GM18507 (cell line): ENCODE measurements around the gene IQCE.
"Not testable (repeated sequence)": the region's sequence is repeated elsewhere in the genome, so short reads cannot be mapped to it uniquely, and the experiment has no call there.

Source experiments
- DNase-seq: peaks from one replicate; pipeline ENCODE4 v3.0.0; 2011; ENCODE audit warnings: low read depth; ENCODE audit not compliant: insufficient read length; ENCODE audit errors: extremely low spot score
- FAIRE-seq: peaks from 2 replicates; lab custom pipeline; 2011; peaks lifted over from hg19 to GRCh38; lab: Jason Lieb, UNC

The IQCE gene

DNA sequence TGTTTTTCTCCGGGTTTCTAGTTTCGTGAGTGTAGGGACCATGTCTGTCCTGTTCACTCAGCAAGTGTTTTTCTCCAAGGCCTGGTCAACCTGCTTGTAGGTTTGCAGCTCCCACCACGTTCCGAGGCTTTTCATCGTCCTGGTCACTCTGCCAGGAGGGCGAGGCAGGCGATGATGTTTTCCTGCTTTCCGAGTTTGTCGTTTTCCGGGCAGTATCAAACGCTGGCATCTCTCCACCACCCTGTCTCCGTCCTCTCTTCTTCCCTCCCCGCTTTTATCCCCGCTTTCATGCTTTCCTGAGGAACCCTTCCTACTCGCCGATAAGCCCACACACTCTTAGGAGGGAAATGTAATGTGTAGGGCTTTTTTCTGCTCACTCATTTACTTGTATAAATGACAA, 11.2 kb downstream of the IQCE start:
- DNase-seq (no peak), FAIRE-seq (no peak)

DNA sequence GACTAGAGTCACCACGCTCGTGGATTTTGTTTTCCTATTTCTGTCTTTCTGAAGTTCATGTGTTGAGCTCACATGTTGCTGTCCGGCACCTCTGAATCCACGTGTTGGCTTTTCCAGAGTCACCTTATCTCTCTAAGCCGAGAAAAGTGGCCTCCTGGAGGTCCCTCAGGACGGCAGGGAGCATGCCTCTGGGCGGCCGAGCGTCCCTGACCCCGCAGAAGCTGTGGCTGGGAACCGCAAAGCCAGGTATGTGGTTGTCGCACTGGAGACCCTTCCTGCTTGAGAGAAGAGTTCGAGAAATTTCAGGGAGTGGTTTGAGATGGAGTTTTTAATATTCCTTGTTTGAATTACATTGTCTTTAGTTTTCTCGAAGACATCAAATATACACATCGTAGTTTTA, 12.6 kb downstream of the IQCE start:
- FAIRE-seq (no peak), DNase-seq (no peak)

DNA sequence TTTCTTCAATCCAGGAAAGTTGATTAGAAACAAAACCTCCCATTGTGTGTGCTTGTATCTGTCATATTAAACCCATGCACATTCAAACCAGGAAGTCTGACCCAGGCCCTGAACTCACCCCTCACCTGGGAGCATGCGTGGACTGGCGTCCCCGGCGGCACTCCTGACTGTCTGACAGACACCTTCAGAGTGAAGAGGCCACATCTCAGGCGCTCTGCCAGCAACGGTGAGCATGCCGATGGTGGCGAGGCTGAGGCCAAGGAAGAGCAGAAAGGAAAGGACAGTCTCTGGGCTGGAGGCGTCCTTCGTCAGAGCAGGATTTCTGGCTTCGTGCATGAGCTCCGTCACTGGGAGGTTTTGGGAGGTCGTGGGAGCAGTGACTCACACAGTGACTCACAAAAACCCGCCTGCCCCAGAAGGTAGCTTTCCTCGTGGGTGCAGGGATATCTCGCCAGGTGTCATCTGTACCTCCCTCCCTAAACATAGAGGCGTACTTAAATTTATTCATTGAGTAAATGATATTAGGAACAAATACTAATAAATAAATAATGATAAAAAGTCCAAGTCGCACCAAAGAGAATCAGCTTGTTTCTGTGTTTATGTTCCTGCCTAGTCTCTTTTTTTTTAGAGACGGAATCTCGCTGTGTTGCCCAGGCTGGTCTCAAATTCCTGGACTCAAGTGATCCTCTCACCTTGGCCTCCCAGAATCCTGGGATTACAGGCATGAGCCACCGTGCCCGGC, 13.5 kb downstream of the IQCE start:
- FAIRE-seq (no peak), DNase-seq (no peak)

DNA sequence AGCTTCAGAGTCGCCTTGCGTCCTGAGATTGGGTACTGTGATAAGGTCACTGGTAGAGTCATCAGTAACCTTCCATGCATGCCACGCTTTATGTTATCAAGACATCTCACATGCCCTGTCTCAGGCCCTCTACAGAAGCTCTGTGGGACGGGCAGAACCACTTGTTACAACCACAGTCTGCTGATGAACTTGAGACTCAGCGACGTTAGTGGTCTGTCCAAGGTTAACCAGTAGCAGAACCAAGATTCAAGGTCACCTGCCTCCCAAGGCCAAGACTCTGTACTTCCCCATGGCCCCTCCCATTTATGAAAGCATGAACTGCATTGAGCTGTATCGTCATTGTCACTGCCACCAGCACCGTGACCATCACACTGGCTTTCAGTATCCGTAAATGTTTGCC, 15.0 kb downstream of the IQCE start:
- no peak for FAIRE-seq
- no peak for DNase-seq

DNA sequence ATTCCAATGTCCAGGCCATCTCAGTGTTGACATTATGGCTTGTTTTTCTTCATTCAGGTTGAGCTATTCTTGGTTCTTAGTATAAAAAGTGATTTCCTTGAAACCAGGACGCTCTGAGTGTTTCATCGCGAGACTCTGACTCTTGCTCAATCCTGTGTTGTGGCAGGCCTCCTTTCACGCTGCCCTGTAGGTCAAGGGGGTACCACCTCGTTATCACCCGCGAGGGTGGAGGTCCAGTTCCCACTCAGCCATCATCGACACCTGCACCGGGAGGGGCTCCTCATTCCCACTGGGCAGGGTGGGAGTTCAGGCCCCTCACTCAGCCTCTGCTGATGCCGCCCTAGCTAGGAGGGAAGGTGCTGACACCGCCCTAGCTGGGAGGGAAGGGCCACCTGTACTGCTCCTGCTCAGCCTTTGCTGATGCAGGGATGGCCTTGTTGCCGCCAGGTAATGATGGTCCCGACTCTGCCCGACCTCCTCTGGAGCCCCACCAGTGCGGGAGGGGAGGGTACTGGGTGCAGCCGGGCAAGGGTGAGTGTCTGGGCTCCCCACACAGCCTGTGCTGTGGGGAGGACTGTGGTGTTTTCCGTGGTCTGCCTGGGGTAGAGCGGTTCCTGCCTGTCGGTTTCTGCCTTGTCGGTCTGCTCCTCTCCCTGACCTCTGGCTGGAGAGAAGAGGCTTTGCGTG, 16.4 kb downstream of the IQCE start:
- no peak for FAIRE-seq
- no peak for DNase-seq

DNA sequence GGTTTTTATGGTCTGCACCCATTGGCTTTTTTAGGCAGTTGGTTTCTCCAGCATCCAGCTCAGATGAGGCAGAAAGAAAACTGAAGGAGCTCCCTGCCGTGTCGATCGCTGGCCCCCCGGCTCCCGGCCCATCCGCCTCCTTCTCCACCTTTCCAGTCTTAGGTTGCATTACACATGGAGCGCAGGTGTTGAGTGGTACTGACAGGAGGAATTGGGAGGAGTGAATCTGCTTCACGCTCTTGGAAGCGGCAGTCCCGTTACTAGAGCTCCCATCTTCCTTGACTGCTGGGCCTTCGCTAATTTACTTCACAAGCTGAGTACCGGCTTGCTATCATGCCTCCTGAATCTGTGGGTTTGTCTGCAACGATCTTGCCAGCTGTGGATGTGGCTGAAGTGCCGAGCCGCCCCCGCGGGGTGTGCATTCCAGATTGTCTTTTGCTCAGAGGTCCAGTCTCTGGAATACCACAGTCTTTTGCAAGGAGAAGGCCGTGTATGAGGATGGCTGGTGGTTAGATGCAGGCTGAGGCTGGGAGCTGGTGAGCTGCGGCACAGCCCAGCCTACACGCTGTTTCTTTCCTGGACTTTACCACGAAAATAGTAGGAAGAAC, 17.1 kb downstream of the IQCE start:
- no peak for DNase-seq

DNA sequence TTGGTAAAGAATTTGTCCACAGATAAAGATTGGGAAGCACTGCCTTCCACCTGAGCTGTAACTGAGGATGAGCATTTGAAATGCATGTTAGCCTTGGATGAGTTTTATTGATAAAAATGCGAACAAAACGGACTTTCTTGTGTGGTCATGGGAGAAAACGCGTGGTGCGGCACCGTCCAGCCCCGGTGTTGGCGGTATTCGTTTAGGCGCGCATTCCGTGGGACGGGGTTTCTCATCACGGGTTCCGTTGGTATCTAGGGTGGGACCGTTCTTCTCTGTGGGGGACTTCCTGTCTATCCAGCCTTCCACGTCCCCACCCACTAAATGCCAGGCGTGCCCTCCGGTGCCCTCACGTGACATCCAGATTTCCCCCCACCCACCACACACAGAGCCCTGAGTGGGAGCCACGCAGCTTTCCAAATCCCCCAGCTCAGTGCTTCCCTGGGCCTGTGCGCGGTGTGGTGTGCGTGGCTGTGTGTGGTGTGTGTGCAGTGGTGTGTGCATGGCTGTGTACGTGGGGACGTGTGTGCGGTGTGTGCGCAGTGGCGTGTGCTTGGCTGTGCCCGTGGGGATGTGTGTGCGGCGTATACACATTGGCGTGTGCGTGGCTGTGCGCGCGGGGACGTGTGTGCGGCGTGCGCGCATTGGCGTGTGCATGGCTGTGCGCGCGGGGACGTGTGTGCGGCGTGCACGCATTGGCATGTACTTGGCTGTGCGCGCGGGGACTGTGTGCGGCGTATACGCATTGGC, 18.1 kb downstream of the IQCE start:
- no peak for DNase-seq
- FAIRE-seq, result no peak

More for the DNA sequence above, 17.1 kb downstream of the IQCE start:
- FAIRE-seq, result no peak

DNA sequence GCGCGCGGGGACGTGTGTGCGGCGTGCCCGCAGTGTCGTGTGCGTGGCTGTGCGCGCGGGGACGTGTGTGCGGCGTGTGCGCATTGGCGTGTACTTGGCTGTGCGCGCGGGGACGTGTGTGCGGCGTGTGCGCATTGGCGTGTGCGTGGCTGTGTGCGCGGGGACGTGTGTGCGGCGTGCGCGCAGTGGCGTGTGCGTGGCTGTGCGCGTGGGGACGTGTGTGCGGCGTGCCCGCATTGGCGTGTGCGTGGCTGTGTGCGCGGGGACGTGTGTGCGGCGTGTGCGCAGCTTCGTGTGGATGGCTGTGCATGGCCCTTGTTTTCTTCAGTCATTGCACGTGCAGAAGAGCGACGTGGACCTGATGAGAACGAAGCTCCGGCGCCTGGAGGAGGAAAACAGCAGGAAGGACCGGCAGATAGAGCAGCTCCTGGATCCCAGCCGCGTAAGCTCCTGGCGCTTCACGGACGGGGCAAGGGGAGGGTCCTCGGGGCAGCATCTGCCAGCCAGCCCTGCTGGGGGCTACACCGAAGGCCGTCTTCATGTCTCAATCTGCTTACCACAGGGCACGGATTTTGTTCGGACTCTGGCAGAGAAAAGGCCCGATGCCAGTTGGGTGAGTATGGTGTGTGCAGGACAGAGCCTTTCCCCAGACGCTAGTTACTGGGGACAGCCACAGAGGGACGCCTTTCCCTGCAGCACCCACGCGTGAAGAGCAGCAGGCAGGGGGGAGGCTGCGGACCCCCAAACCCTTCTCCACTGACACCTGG, 19.3 kb downstream of the IQCE start:
- FAIRE-seq, result no peak
- DNase-seq, result no peak

DNA sequence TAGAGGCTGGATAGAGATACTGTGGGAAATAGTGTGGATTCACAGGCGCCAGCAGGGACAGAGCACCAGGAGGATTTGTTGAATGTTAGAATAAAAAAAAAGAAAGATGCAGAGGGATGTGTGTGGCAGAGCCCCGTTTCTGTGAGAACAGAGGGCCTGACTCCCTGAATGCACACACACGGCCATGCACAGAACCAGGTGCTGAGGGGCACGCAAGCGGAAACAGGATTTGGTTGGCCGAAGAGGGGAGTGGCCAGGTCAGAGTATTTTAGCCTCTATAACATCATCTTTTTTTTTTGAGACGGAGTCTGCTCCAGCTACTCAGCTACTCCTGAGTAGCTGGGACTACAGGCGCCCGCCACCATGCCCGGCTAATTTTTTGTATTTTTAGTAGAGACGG, 21.9 kb downstream of the IQCE start:
- DNase-seq, result no peak
- FAIRE-seq, result no peak

DNA sequence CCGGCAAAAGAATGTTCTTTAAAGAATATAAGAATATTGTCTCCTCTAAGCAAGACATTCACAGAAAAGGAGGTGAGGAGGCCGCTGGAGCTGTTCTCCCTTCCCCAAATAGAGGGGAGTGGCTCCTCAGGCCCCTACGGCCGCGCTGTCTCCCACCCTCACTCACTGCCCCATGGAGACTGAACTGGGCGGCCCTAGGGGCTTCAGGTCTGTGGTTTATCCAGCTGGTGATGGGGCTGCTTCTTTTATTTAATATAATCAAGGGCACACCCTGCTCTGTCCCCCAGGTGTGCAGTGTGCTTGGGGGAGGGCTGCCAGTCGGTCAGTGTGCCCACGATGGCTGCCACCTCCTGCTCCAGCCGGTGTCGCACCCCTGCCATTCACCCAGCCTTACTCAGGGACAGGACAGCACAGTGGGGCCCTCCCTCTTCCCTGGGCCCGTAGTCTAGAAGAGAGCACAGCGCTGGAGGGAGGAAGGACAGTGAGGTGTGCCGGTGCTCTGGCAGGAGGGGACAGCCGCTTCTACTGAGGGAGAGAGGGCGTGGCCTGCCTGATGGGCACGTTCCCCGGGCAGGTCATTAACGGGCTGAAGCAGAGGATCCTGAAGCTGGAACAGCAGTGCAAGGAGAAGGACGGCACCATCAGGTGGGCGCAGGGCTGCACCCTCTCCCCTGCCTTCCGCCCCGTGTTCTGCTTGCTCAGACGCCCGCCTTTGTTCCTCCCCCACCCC, 23.4 kb downstream of the IQCE start:
- DNase-seq (no peak), FAIRE-seq (no peak)

DNA sequence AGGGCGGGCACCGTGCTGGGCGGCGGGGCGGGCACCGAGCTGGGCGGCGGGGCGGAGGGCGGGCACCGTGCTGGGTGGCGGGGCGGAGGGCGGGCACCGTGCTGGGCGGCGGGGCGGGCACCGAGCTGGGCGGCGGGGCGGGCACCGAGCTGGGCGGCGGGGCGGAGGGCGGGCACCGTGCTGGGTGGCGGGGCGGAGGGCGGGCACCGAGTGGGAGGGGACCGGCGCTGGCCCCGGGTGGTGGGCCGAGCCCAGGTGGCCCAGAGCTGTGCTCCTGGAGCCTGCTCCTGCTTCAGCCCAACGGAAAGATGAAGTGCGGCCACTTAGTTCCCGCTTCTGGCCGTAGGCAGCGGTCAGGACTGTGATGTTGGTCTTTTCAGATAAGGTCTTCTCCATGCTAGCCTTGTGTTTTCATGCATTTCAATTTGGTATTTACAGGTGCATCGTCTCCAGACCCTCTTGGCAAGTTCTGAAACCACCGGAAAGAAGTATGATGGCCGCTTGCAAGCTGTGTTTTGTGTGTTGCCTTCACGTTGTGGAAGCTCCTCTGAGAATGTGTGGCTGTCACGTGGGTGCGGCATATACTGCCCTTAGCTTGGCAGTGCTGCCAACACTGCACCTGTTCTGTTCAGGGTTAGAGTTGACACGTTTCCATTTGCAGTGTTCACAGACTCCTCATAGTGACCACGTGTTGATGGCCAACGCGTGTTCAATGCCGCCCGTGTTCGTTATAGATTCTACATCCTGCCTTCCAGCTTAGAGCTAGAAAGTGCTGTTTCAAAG, 25.2 kb downstream of the IQCE start:
- DNase-seq (no peak), FAIRE-seq (no peak)

DNA sequence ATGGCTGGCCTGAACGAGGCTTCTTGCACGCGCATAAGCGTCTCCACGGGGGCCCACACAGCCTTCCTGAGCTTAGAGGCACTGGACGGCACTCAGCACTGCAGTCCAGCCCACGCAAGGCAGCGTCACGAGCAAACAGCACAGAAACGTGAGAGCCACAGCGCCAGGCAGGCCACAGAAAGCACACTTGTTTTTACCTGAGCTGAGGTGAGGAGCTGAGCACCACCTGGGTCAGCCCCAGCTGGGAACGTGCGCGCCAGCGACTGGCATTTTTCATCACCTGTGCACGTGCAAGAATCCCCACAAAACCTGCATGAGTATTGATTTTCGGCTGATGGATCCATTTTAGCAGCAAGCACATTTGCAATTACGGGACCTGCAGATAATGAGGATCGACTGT, 26.7 kb downstream of the IQCE start:
- FAIRE-seq (no peak), DNase-seq (no peak)

DNA sequence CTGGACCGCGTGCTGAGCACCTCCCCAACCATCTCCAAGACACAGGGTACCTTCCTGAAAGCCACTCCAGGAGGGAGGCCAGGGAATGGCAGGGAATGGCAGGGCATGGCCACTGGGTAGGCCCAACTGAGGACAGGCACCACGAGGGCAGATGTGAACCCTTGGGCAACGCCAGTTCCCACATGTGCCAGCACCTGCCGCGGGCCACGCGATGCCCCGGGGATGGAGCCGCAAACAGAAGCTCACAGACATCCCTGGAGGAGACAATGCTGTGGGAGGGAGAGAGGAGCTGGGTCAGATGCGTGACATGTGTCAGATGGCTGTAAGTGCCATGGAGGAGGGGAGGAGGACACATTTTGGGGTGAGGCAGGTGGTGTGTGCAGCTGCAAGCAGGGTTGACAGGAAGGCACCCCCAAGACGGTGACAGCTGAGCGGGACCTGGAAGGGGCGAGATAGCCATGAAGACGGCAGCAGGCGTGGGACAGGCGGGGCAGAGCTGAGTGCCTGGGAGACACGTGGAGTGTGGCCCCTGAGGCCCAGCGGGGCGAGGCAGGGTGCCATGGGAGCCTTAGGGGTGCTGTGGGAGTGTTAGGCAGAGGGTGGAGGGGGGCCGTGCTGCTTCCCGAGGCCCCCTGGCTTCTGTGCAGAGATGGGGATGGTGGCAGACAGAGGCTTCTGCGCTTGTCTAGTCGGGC, 27.7 kb downstream of the IQCE start:
- DNase-seq, result no peak
- no peak for FAIRE-seq

DNA sequence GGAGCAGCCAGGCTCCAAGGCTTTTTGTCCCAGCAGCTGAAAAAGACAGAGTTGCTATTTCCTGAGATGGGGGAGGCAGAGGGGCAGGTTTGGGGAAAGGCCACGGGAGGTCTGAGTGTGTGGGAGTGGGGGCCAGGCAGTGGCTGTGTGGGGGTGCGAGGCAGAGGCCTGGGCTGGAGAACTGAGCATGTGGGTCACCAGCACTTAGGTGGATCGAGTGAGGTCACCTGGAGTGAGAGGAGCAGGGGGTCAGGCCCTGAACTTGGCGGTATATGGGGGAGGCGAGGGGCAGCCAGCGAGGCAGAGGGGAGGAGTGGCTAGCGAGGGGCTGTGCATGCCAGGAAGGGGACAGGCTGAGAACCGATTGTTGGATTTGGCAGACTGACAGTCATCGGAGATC, 28.4 kb downstream of the IQCE start:
- FAIRE-seq (no peak), DNase-seq (no peak)

DNA sequence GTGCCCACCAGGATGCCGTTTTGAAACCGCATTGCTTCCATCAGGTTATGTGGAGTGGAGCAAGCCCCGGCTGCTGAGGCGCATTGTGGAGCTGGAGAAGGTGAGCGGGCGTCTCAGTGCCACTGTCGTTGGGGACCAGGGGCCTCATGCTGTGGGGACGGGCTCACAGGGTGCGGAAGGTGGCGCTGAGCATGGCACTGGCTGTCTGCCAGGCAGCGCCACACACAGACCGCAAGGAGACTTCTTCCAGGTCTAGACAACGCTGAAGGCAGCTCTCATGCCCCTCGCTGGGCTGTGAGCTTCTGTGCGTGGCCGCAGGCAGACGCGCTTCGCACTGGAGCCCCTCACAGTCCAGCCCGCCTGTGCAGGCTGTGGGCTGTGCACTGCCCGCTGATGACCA, 29.0 kb downstream of the IQCE start:
- FAIRE-seq, result no peak
- no peak for DNase-seq

DNA sequence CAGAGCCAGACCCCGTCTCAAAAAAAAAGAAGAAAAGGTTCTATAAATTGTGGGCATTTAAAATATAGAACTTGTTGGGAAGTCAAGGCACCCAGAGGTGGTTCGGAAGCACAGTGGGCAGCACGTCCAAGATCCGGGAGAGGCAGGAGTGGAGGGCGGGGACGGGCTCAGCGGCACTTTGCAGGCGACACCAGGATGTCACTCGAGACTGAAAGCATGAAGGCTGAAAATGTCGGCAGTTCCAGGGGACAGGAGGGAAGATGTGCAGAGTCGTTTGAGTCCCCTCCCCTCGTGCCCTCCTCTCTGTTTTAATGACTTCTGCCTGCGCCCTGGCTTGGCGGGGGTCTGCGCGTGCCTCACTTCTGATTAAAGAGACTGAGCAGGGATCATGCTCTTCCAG, 30.6 kb downstream of the IQCE start:
- FAIRE-seq (no peak), DNase-seq (no peak)

DNA sequence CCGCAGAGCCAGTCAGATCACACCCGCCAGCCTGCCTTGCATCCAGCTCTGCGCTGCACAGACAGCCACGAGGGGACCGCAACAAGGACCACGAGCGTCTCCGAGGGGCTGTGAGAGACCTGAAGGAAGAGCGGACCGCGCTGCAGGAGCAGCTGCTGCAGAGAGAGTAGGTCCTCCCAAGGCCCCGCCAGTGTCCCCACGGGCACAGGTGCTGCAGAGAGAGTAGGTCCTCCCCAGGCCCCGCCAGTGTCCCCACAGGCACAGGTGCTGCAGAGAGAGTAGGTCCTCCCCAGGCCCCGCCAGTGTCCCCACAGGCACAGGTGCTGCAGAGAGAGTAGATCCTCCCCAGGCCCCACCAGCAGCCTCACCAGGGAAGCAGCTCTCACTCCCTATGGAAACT, 31.2 kb downstream of the IQCE start:
- not testable (repeated sequence) for DNase-seq, FAIRE-seq
